Hepatocyte (in vitro differentiated cells): ENCODE data around the gene UVSSA. TPM values are rescaled to one million over a fixed set of nuclear protein-coding genes. Genes with fewer than 3 reads are reported as not detected.

Experiments used
- DNase-seq: peaks from one replicate; pipeline ENCODE4 v3.0.0-alpha.2; 2016; ENCODE audit warnings: low spot score
- H2AFZ ChIP-seq: fragments of 200-600 bp; sonication (generic); 2 replicates; pipeline ENCODE4 v1.6.0; 2016; ENCODE audit warnings: antibody characterized with exemption, mild to moderate bottlenecking
- H3K27ac ChIP-seq: fragments of 200-600 bp; sonication (generic); 2 replicates; pipeline ENCODE4 v1.5.1; 2016; ENCODE audit warnings: mild to moderate bottlenecking
- H3K27me3 ChIP-seq: fragments of 200-600 bp; sonication (generic); 2 replicates; pipeline ENCODE4 v1.6.1; 2016
- H3K36me3 ChIP-seq: fragments of 200-600 bp; sonication (generic); replicated peaks from 2 replicates; pipeline ENCODE4 v1.5.1; 2016; ENCODE audit warnings: low read depth; ENCODE audit not compliant: insufficient read depth
- H3K4me1 ChIP-seq: fragments of 200-600 bp; sonication (generic); 2 replicates; pipeline ENCODE4 v1.5.1; 2016; ENCODE audit warnings: mild to moderate bottlenecking, moderate library complexity; ENCODE audit not compliant: insufficient read depth
- H3K4me2 ChIP-seq: fragments of 200-600 bp; sonication (generic); 2 replicates; pipeline ENCODE4 v1.6.0; 2016
- H3K4me3 ChIP-seq: fragments of 200-600 bp; sonication (generic); 2 replicates; pipeline ENCODE4 v1.5.1; 2016; ENCODE audit warnings: mild to moderate bottlenecking
- H3K79me2 ChIP-seq: fragments of 200-600 bp; sonication (generic); 2 replicates; pipeline ENCODE4 v1.6.0; 2017; ENCODE audit warnings: mild to moderate bottlenecking
- H3K9me2 ChIP-seq: fragments of 200-600 bp; sonication (generic); replicated peaks from 2 replicates; pipeline ENCODE4 v1.6.0; 2017; ENCODE audit warnings: mild to moderate bottlenecking; ENCODE audit not compliant: insufficient read depth
- H3K9me3 ChIP-seq: fragments of 200-600 bp; sonication (generic); 2 replicates; pipeline ENCODE4 v1.5.1; 2016; ENCODE audit warnings: low read depth, mild to moderate bottlenecking
- H4K20me1 ChIP-seq: fragments of 200-600 bp; sonication (generic); 2 replicates; pipeline ENCODE4 v1.6.0; 2016; ENCODE audit warnings: mild to moderate bottlenecking; ENCODE audit not compliant: insufficient read depth, poor library complexity, severe bottlenecking
- CTCF ChIP-seq: fragments of 200-600 bp; sonication (generic); IDR thresholded peaks from 2 replicates; pipeline ENCODE4 v1.5.1; 2016; ENCODE audit warnings: antibody characterized with exemption, mild to moderate bottlenecking; ENCODE audit not compliant: poor library complexity
- EZH2 ChIP-seq: fragments of 200-600 bp; sonication (generic); IDR thresholded peaks from 2 replicates; pipeline ENCODE4 v1.6.1; 2016; ENCODE audit warnings: antibody characterized with exemption, mild to moderate bottlenecking, borderline replicate concordance
- EZH2phosphoT487 ChIP-seq: fragments of 200-600 bp; sonication (generic); IDR thresholded peaks from one replicate; pipeline ENCODE4 v1.6.1; 2018; ENCODE audit warnings: antibody characterized with exemption, mild to moderate bottlenecking, low read depth, moderate library complexity; ENCODE audit not compliant: unreplicated experiment, severe bottlenecking
- WGBS: methylation state at CpG from one replicate; pipeline ENCODE4 v1.1.6; 2016; ENCODE audit warnings: low lambda C conversion rate; ENCODE audit errors: missing lambda C conversion rate; 5-methylcytosine and 5-hydroxymethylcytosine counted together
- polyA plus RNA-seq: library from polyadenylated mRNA; unstranded; fragments of >200 nt; fragmentation: Nextera tagmentation; extraction: Ambion mirVana; gene quantifications from 2 replicates; pipeline ENCODE4 v1.2.1, GENCODE V29; 2016
- total RNA-seq: library from RNA; depleted of rRNA; stranded (reverse); fragments of >200 nt; gene quantifications from 2 replicates; pipeline ENCODE4 v1.2.3, GENCODE V29; 2014

UVSSA gene
- total and polyA plus RNA-seq, 2 experiments from 2014 or later = 10.6 to 11.0 TPM

GRCh38 chr4:1312821-1313640 is 34.0 kb upstream of the UVSSA start:
- Histone ChIP-seq H3K27me3 (no peaks in the 10 kb centered on the region), H3K9me2 (no peaks in the 10 kb centered on the region), H3K9me3 (no peaks in the 10 kb centered on the region), H3K79me2 (peaks cover 63% of the 10 kb centered on the region), H3K4me2 (no peak overlapping the region), H3K4me3 (no peak overlapping the region), H3K4me1 (peaks cover 7% of the 10 kb centered on the region), H4K20me1 (peaks cover 29% of the 10 kb centered on the region), H3K36me3 (no peaks in the 10 kb centered on the region), H3K27ac (no peak overlapping the region), H2AFZ (no peak overlapping the region)
- no peak for DNase-seq
- TF ChIP-seq CTCF = no peak
- TF ChIP-seq EZH2phosphoT487 = no peak
- TF ChIP-seq EZH2 = no peak
- WGBS = 95% methylated on average over 20 of the region's 20 CpGs

DNA sequence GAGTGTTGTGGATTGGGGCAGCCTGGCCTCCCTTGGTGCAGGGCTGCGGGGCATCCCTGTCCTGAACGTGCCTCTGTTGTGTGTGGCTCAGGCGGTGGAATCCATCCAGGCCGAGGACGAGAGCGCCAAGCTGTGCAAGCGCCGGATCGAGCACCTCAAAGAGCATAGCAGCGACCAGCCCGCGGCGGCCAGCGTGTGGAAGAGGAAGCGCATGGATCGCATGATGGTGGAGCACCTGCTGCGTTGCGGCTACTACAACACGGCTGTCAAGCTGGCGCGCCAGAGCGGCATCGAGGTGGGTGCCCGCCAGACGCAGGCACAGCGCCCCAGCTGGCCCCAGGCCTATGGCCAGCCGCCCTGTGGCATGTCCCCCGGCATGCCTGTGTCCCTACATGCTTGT is 31.7 kb upstream of the UVSSA start:
- H2AFZ ChIP-seq = no peak overlapping the region
- H3K9me3 ChIP-seq = no peaks in the 10 kb centered on the region
- no peak overlapping the region for H3K27ac ChIP-seq
- H3K36me3 ChIP-seq = no peaks in the 10 kb centered on the region
- H3K27me3 ChIP-seq = no peaks in the 10 kb centered on the region
- no peak for TF ChIP-seq EZH2
- TF ChIP-seq CTCF = no peak
- TF ChIP-seq EZH2phosphoT487 = no peak
- no peak for DNase-seq
- H3K4me2 ChIP-seq = no peak overlapping the region
- peaks cover 45% of the 10 kb centered on the region for H3K79me2 ChIP-seq
- H4K20me1 ChIP-seq = peaks cover 21% of the 10 kb centered on the region
- WGBS = 98% methylated on average over 27 of the region's 28 CpGs
- no peaks in the 10 kb centered on the region for H3K9me2 ChIP-seq
- H3K4me1 ChIP-seq = no peaks in the 10 kb centered on the region
- no peak overlapping the region for H3K4me3 ChIP-seq

- 96% methylated on average over 25 of the region's 27 CpGs for WGBS
Measured at GRCh38 chr4:1315836-1316536, 31.0 kb upstream of the UVSSA start.

More at GRCh38 chr4:1315836-1316536, 31.0 kb upstream of the UVSSA start:
- no peak for DNase-seq
- Histone ChIP-seq H3K4me1 (no peaks in the 10 kb centered on the region), H3K36me3 (no peaks in the 10 kb centered on the region), H3K27ac (no peak overlapping the region), H3K27me3 (no peaks in the 10 kb centered on the region), H3K9me2 (no peaks in the 10 kb centered on the region), H3K9me3 (no peaks in the 10 kb centered on the region), H4K20me1 (peaks cover 14% of the 10 kb centered on the region), H3K4me2 (no peak overlapping the region), H2AFZ (no peak overlapping the region), H3K79me2 (peaks cover 38% of the 10 kb centered on the region), H3K4me3 (no peak overlapping the region)
- TF ChIP-seq EZH2phosphoT487 (no peak), CTCF (no peak), EZH2 (no peak)
